Measurements from ENCODE around the gene TUBGCP2. TPM values are rescaled to one million over a fixed set of nuclear protein-coding genes. Genes with fewer than 3 reads are reported as not detected.
A peak's percentile ranks its signal among the peaks of the same experiment; 100 is the strongest.
"Not testable (repeated sequence)": the region's sequence is repeated elsewhere in the genome, so short reads cannot be mapped to it uniquely, and the experiment has no call there.

TUBGCP2 gene
- total RNA-seq, 2 donors from 2014 or later, result 53.8 to 53.9 TPM

DNA sequence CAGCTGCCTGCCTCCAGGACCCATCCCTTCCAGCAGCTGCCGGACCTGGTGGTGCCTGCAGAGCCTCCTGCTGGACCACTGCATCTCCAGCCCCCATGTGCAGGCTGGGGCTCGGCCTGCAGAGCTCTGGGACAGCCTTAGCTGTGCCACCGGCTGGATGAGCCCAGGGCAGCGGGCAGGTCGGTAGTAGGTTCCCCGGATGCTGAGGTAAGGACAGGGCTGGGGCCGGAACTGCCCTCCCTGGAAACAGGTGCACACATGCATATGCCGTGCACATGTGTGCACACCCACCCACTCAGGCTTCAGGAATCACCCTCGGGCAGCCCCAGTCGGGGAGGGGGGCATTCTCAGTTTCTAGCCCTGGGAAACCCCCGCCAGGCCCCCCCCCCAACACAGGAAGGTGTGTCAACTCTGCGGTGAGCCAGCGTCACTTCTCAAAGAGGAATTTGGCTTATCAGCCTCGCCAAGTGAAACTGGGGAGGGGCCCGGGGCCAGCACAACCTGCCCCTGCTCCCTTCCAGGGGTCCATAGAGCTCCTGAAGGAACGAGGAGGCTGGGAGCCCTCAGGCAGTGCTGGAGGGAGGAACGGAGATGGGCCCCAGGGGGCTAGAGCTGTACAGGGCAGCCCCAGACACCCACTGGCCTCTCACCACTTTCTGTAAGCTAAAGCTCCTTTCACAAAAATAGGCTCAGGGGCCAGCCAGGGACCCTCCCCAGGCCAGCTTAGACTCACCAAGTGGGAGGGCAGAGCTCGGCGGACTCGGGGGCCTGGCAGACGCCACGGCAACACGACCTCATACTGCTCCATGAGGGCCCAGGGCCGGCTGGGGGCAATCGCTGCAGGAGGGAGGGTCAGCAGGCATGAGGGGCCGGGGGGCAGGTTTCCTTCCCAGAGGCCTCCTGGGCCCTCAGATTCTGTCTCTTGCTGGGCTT, 33.7 kb downstream of the TUBGCP2 start:
- intact Hi-C loops (cut with DNase I, micrococcal nuclease), result no loop called here
- peak in 1 of 2 donors; percentile 47 for DNase-seq
- peak; percentile 21 for ATAC-seq

DNA sequence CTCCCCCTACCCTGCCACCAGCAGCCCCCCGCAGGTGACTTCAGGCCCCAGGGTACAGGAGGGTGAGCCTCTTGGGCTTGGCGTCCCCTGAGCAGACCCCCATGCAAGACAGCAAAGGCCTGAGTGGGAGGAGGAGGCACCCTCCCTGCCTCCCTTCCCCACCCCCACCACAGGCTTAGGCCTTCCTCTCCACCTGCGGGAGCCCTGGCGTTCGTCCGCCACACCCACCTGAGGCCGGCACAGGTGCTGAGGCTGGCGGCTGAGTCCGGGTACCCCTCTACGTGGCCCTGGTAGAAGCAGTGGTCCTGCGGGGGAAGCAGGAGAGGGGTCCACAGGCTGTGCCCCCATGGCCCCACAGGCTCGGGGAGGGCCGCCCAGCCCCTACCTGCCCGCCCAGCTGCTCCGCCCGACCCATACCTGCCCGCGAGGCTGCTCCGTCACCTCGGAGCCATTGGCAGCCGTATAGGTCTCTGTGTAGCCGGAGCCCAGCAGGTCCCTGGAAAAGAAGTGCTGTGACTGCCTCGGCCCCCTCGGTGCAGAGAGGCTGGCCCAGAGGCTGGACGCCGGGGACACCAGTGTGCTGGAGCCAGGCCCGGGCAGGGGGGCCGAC, 35.0 kb downstream of the TUBGCP2 start:
- DNase-seq, result no peak
- intact Hi-C loops (cut with DNase I, micrococcal nuclease), result no loop called here
- peak; percentile 45 for ATAC-seq

DNA sequence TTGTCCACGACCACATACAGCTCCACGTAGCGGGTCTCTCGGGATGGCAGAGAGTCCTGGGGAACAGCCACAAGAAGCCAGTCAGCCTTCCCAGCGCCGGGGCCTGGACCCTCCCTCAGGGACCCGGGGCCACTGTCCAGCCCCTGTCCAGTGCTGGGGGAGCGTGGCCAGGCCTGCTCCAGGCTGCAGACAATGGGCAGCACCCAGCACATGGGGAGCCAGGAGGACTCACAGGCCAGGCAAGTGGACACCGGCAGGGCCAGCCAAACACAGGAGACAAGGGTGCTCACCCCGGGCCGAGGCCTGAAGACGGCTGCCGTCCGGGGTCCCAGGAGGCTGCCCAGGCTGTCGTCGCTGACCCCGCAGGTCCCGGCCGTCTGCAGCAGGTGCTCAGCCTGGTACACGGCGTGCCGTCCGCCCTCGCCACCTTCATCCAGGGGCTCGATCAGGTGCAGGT, 35.7 kb downstream of the TUBGCP2 start:
- ATAC-seq, result no peak
- DNase-seq, result no peak
- intact Hi-C loops (cut with DNase I, micrococcal nuclease), result no loop called here

GRCh38 chr10:133272301-133272963, 36.2 kb downstream of the TUBGCP2 start:
- intact Hi-C loops (cut with DNase I, micrococcal nuclease), result no loop called here
- DNase-seq (no peak), ATAC-seq (no peak)

GRCh38 chr10:133271521-133272300, 37.0 kb downstream of the TUBGCP2 start:
- no peak for ATAC-seq
- DNase-seq, result no peak
- intact Hi-C loops (cut with DNase I, micrococcal nuclease), result no loop called here

DNA sequence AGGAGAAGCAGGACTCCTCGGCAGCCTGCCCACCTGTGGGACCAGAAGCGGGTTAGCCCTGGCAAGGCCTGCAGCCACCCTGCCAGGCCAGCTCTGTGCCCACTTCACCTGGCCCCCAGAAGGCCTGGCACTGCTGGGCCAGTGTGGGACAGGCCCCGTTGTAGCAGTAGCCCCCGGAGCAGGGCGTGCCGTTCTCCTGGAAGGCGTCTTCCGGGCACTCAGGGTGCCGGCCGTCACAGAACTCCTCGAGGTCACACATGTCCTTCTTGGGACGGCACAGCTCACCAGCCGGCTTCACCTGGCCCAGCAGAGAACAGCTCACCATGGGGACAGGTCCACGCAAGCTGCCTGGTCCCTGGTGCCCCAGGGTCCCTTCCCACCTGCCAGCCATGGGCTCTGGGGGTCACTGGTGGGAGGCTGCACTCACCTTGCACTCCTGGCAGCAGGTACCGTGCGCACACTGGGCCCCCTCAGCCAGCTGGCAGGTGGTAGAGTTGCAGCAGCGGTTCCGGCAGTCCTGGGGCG, 37.8 kb downstream of the TUBGCP2 start:
- intact Hi-C loops (cut with DNase I, micrococcal nuclease), result no loop called here
- DNase-seq (no peak), ATAC-seq (no peak)

- DNase-seq, result no peak
- intact Hi-C loops (cut with DNase I, micrococcal nuclease), result no loop called here
- ATAC-seq, result no peak
These were observed 38.5 kb downstream of the TUBGCP2 start for GRCh38 chr10:133270204-133270603.

DNA sequence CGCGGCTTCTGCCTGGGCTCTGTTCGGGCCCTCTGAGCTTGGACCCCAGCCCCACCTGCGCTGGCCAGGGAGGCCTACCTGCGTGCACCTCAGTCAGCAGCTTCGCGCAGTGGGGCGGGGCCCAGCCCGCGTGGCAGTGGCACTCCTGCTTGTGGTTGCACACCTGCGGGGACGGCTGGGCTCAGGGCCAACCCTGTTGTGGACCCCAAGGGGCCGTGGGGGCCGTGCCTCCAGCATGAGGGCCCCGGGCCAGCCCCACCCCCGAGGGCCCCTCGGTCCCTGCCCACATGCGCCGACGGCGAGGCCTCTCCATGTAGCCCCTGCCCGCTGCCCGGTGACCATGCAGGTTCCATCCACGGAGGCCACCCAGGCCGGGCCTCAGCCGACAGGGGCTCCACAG, 39.3 kb downstream of the TUBGCP2 start:
- ATAC-seq (no peak), DNase-seq (no peak)
- intact Hi-C loops (cut with DNase I, micrococcal nuclease), result no loop called here

- ATAC-seq (no peak), DNase-seq (no peak)
- intact Hi-C loops (cut with DNase I, micrococcal nuclease), result no loop called here
These were observed 40.1 kb downstream of the TUBGCP2 start for GRCh38 chr10:133268532-133268931.

- intact Hi-C loops (cut with DNase I, micrococcal nuclease), result no loop called here
- ATAC-seq (no peak), DNase-seq (no peak)
These were observed 40.8 kb downstream of the TUBGCP2 start for GRCh38 chr10:133267829-133268228.

DNA sequence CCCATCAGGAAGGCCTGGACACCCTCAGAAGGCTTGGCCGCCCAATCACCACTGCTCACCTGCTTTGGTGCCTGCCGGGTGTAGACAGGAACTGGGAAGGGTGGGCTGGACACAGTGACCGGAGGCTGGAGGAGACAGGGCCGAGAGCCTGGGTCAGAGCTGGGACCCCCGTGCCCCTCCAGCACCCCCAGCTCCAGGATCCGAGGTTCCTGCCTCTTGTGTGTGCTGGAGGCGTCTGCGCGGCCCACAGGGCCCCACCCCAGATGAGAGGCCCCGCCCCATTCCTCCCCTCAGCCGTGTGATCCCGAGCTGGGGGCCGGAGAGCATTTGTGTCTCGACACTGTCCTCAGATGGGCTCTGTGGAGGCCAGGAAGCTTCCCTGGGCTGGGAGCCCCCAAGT, 41.4 kb downstream of the TUBGCP2 start:
- ATAC-seq (no peak), DNase-seq (no peak)
- intact Hi-C loops (cut with DNase I, micrococcal nuclease), result no loop called here

- no peak for ATAC-seq
- intact Hi-C loops (cut with DNase I, micrococcal nuclease), result no loop called here
- DNase-seq, result no peak
These were observed 42.4 kb downstream of the TUBGCP2 start for GRCh38 chr10:133266056-133266795.

DNA sequence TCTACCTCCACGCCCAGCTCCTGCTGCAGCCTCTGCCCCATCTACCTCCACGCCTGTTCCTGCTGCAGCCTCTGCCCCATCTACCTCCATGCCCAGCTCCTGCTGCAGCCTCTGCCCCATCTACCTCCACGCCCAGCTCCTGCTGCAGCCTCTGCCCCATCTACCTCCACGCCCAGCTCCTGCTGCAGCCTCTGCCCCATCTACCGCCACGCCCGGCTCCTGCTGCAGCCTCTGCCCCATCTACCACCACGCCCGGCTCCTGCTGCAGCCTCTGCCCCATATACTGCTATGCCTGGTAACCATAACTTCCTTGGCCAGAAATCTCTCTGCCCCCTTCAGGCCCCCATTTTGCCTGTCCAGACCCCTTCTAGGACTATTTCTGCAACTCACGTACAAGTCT, 43.6 kb downstream of the TUBGCP2 start:
- intact Hi-C loops (cut with DNase I, micrococcal nuclease); ATAC-seq: not testable (repeated sequence)
- peak; percentile 59 to 69 for DNase-seq

- intact Hi-C loops (cut with DNase I, micrococcal nuclease), result no loop called here
- ATAC-seq (peak; percentile 24), DNase-seq (peak; percentile 70 to 80)
These were observed 44.2 kb downstream of the TUBGCP2 start for GRCh38 chr10:133264461-133264860.

GRCh38 chr10:133263674-133264073, 45.0 kb downstream of the TUBGCP2 start:
- DNase-seq (no peak), ATAC-seq (no peak)
- intact Hi-C loops (cut with DNase I, micrococcal nuclease), result no loop called here

GRCh38 chr10:133262696-133263095, 46.0 kb downstream of the TUBGCP2 start:
- DNase-seq (peak in 1 of 2 donors; percentile 57), ATAC-seq (peak; percentile 34)
- intact Hi-C loops (cut with DNase I, micrococcal nuclease), result no loop called here

GRCh38 chr10:133261726-133262325, 46.8 kb downstream of the TUBGCP2 start:
- intact Hi-C loops (cut with DNase I, micrococcal nuclease), result no loop called here

More at GRCh38 chr10:133261726-133262325, 46.8 kb downstream of the TUBGCP2 start:
- DNase-seq (peak; percentile 87 to 94), ATAC-seq (peak; percentile 69)

All from left colon (tissue), 2 donors.